ENCODE measurements around the gene ATG3.
"Not testable (repeated sequence)": the region's sequence is repeated elsewhere in the genome, so short reads cannot be mapped to it uniquely, and the experiment has no call there.

The ATG3 gene

DNA sequence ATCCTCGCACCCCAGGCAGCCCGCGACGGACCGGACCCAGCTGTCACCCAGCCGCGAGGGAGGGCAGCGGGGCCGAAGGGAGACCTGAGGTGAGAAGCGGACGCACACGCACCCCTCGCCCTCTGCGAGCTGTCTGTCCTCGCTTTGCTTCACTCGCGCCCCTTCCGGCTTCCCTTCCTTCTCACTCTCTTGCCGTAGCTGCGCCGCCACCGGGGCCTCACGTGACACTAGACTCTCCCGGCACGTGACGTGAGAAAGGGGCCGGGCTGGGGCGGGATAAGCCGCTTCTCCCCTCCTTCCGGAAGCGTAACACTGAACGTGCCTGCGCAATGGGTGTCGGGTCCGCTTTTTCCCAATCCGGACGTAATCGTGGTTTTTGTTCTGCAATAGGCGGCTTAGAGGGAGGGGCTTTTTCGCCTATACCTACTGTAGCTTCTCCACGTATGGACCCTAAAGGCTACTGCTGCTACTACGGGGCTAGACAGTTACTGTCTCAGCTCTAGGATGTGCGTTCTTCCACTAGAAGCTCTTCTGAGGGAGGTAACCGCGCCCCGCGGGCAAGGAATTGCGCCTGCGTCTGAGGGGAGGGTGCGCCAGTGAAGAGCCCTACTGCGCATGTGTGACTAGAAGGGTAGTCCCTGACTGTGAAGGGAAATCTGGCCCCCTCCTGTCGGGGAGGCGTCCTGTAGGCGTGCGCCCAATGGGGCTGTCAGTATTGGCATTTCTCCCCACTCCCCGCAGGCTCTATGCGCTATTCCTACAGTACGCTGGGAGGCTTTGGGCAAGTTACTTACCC, at the start of gene ATG3, which contains the start of gene SLC35A5:
Gene ATG3, minus strand, starts transcription at position 229 of the 796 bp plus-strand sequence. CDS start 434 bp downstream, outside the sequence.
Gene SLC35A5, plus strand, starts transcription at position 312 of the 796 bp plus-strand sequence. CDS start 1,359 bp downstream, outside the sequence.
- peak; percentile 99 for DNase-seq

DNA sequence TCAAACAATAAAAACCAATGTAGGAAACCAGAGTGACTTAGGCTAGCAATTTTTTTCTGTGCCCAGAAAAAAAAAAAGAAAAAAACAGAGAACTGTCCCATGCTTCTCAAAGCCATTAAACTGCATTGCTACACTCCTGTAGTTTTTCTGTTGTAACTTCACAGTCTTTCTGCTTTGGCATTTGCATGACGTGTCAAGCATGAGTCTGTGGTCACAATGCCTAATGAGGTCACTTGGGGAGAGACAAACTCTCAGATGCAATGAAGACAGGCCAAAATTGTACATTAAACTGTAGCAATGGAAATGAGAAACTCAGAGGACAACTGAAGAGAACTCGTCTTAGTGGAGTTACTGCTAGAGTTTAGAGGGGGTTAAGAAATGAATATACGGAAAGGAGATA, 48.4 kb upstream of the ATG3 start:
- no peak for DNase-seq

- DNase-seq: no peak
Measured at GRCh38 chr3:112607863-112608262, 46.1 kb upstream of the ATG3 start.

DNA sequence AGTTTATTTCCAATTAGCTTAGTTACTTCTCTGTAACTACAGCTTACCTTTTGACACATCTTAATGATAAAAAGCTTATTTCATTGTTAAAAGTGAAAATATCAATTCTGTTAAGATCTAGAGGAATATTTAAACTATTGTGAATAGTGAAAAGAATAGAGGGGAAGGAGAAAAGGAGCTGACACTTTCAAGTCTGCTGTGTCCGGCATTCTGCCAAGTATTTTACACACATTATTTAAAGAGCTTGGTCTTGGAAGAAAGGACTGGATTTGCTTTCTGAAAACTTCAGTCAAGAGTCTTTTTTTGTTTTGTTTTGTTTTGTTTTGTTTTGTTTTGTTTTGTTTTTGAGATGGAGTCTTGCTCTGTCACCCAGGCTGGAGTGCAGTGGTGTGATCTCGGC, 44.3 kb upstream of the ATG3 start:
- no peak for DNase-seq

- DNase-seq: no peak
Measured at GRCh38 chr3:112605285-112605684, 43.5 kb upstream of the ATG3 start.

DNA sequence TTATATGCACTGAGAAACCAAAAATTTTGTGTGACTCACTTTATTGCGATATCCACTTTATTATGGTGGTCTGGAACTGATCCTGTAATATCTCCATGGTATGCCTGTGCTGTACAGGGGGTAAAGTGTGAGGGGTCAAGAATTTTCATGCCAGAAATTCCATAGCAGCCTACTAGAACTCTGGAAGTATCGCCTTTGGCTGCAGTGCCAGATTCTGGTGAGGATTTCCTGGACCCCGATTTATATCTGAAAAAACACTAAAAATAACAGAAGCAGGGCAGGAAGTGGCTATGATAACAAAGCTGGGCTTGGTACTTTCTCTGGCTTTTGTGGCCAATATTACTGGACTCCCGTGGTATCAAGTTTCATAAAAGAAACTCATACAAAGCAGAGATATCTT, 42.8 kb upstream of the ATG3 start:
- no peak for DNase-seq

DNA sequence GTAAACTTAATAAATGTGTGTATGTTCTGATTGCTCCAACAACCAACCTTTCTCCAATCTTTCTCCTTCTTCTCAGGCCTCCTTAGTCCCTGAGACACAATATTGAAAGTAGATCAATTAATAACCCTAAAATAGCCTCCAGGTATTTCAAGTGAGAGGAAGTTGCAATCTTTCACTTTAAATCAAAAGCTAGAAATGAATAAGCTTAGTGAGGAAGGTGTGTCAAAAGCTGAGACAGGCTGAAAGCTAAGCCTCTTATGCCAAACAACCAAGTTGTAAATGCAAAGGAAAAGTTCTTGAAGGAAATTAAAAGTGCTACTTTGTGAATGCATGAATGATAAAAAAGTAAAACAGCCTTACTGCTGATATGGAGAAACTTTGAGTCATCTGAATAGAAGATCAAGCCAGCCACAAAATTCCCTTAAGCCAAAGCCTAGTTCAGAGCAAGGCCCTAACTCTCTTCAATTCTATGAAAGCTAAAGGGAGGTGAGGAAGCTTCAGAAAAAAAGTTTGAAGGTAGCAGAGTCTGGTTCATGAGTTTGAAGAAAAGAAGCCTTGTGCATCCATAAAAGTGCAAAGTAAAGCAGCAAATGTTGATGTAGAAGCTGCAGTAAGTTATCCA, 40.6 kb upstream of the ATG3 start:
- no peak for DNase-seq

DNA sequence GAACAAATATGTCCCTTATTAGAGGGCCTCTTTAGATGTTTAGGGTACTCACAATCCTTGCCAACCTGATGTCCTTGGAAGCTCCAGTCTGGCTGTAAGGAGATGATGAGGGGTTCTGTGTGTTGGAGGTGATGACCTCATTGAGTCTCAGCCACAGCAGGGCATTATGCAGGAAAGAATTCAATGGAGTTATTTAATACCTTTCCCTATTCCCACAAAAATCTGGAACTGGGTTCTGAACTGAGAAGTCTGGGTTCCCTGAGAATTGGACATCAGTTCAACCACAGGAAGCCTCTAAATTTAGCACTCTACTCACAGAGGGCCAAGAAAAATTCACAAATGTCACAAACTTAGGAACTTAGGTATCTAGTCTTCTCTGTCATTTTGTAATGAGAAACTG, 37.0 kb upstream of the ATG3 start:
- no peak for DNase-seq

- DNase-seq: no peak
Measured at GRCh38 chr3:112597945-112598344, 36.2 kb upstream of the ATG3 start.

- DNase-seq: no peak
Measured at GRCh38 chr3:112594856-112595255, 33.1 kb upstream of the ATG3 start.

DNA sequence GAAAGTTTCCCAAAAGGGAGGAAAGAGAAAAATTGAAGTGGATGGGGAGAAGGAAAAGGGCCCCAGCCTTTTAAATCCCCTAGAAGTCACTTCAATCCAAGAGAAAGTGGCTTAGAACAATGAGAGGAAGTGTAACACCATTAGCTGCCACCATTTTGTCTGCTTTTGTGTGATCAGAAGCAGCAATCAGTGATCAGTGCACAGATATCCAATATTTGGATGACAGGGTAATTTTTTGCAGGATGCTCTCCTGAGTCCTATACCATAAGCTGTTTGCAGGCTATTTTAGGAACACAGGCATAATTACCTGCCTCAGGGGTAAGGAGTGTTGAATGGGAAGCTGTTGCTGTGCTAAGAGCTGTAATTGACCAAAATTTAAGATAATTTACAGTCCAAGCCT, 31.5 kb upstream of the ATG3 start:
- DNase-seq: no peak

DNA sequence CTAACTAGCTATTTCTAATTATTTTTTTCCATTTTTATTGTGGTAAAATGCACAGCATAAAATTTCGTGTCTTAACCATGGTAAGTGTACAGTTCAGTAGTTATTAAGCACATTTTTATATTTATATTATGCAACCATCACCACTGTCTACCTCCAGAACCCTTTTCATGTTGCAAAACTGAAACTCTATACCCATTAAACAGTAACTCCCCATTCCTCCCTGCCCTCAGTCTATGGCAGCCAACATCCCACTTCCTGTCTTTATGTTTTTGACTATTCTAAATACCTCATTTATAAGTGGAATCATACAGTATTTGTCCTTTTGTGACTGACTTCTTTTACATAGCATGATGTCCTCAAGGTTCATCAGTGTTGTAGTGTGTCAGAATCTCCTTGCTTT, 25.6 kb upstream of the ATG3 start:
- no peak for DNase-seq

DNA sequence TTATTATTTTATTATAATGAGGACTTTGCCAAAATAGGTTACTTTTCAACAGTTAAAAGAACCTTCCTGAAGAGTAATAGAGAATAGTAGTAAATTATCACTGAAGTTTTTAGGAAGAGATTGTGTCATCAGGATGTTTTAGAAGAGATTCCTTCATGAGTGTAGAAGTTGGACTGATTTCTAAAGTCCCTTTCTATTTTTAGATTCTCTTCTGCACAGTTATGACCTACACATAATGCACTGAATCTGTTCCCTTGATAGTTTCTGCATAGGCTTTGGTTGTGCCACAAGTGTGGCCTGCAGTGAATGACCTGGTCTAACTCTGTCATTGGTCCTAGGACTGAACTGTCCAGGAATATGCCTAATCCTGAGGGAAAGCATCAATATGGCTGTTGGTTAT, 24.0 kb upstream of the ATG3 start:
- DNase-seq: no peak

DNA sequence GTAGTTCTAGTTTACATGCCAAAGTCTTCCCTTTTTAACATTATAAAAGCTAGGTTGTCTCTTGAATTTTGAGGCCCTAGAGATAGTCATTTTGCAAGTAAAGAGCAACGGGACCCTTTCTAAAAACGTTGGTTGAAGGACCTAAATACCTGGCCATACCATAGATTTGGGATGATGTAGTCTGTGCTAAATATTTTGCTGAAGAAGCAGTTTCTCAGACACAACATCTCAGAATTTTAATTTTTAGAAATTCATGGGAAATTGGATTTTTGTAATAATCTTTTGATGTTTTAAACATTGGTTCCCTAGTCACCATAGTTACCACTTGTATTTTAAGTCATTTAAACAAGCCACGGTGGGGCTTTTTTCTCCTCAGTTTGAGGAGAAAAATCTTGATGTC, 21.3 kb upstream of the ATG3 start:
- DNase-seq: no peak

DNA sequence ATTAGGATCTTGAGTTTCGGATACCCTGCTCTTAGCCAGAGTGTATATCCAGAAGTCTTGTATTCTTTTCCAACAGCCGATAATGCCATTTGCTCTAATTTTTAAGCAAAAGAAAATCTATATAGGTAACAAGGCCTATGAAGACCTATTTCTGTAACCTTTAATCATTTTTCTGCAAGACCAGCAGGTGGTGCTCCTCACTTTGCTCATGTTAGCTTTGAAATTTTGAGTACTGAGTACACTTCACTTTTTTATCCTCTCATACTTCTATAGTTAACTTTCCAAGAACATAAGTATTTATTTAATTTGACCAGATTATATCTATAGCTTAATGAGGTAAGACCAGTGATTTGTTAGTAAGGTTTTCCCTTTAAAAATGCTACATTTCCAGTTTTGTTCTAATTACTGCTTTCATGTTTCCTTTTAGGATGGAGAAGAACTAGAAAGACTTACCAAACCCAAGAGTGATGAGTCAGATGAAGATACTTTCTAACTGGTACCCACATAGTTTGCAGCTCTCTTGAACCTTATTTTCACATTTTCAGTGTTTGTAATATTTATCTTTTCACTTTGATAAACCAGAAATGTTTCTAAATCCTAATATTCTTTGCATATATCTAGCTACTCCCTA, 20.6 kb upstream of the ATG3 start:
- peak; percentile 39 for DNase-seq

DNA sequence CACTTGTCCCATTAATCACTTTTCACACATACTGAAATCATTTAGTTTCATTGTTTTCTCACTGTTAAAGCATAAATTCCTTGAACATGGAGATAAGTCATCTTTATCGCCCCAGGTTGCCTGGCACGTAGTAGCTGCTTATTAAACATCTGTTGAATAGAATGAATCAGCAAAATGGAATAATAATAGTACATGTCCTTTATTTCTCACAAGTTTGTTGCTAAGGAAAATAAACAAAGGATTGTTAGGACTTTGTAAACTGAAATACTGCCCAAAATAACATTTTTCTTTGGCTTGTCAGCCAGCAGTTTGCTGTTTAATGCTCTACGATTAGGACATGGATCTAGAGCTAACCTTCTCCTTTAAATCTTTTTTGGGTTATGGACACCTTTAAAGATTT, 17.9 kb upstream of the ATG3 start:
- no peak for DNase-seq

GRCh38 chr3:112579232-112579631, 17.5 kb upstream of the ATG3 start:
- no peak for DNase-seq

DNA sequence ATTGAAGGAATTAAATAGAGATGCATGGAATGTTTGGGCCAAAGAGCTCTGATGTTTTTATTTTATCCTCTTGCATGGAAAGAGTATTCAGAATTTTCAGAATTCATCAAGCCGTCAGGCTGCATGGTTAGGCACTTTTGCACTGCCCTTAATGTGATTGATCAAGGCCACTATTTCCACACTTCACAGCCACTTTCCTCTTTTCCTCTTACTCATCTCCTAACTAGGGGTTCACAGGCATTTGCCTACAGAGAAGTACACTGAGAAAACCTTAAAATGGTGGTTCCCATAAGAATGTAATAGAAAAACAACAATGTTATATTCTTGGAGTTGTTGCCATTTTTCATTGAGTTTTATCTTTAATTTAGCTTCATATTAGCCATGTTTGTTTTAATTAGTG, 10.9 kb upstream of the ATG3 start:
- no peak for DNase-seq

DNA sequence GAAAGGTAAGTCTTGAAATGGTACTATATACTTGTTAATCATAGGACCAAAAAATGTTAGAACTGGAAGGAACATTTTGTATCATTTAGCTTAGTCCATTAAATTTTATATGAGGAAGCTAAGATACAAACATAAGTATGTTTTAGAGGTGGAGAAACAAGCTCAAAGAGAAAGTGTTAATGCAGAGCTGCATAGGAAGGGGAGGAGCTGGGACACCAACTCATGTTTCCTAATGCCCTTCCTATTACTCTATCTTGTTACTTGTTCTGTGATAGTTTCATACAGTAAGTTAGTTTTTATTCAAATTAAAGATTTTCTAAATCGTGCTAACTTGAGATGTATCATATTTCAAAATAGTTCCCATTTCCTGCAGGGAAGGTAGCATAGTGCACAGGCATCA, 7.5 kb upstream of the ATG3 start:
- no peak for DNase-seq

GRCh38 chr3:112568642-112569041, 6.9 kb upstream of the ATG3 start:
- no peak for DNase-seq

GRCh38 chr3:112564940-112565305, 3.2 kb upstream of the ATG3 start:
- no peak for DNase-seq

DNA sequence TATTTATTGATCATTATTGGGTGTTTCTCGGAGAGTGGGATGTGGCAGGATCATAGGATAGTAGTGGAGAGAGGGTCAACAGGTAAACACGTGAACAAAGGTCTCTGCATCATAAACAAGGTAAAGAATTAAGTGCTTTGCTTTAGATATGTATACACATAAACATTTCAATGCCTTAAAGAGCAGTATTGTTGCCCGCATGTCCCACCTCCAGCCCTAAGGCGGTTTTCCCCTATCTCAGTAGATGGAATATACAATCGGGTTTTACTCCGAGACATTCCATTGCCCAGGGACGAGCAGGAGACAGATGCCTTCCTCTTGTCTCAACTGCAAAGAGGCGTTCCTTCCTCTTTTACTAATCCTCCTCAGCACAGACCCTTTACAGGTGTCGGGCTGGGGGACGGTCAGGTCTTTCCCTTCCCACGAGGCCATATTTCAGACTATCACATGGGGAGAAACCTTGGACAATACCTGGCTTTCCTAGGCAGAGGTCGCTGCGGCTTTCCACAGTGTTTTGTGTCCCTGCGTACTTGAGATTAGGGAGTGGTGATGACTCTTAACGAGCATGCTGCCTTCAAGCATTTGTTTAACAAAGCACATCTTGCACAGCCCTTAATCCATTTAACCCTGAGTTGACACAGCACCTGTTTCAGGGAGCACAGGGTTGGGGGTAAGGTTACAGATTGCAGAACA, 2.6 kb upstream of the ATG3 start:
- DNase-seq: not testable (repeated sequence)

DNA sequence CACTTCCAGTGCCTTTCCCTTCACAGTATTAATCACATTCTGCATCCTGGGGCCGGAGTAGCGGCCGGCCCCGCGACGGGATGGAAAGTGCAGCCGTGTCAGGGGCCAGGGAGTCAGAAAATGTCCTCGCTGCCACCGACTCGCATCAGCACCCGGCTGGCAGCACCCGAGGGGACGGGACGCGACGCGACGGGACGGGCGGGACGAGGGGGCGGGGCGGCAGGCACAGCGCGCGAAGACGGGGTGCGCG, 353 bp downstream of the ATG3 start:
- DNase-seq: no peak

Data from NCI-H2029 treated with DMSO at 0.1 percent for 48 hours (cell line).